AG04450 (cell line): ENCODE results near the gene SLC27A5. TPM values are rescaled to one million over a fixed set of nuclear protein-coding genes. Genes with fewer than 3 reads are reported as not detected.

Experiments used
- CTCF ChIA-PET: fragments of 300-600, 350-600 bp; formaldehyde crosslinking; extraction: SDS; loops from one replicate; lab custom pipeline; 2022; ENCODE audit warnings: antibody characterized with exemption, inconsistent platforms; lab: Charles Lee
- POLR2A ChIA-PET: fragments of 350-600 bp; formaldehyde crosslinking; extraction: SDS; loops from one replicate; lab custom pipeline; 2021; ENCODE audit warnings: antibody characterized with exemption, inconsistent platforms; lab: Yijun Ruan, JAX
- DNase-seq: peaks from one replicate; pipeline ENCODE4 v3.0.0-alpha.2; 2011; ENCODE audit warnings: low read depth, low spot score
- H3K27ac ChIP-seq: one replicate; pipeline ENCODE4 v1.5.1; 2012; ENCODE audit warnings: low read depth, low read length, control low read depth
- H3K27me3 ChIP-seq: one replicate; pipeline ENCODE4 v1.6.0; 2012; ENCODE audit warnings: low read length; ENCODE audit not compliant: control insufficient read depth, insufficient read depth
- H3K4me3 ChIP-seq: 2 replicates; pipeline ENCODE4 v1.5.1; 2011; ENCODE audit warnings: mild to moderate bottlenecking, low read depth, low read length, control low read depth
- H3K9me3 ChIP-seq: 2 replicates; pipeline ENCODE4 v1.5.1; 2012; ENCODE audit warnings: low read length; ENCODE audit not compliant: control insufficient read depth, insufficient read depth
- polyA plus RNA-seq: library from polyadenylated mRNA; depleted of rRNA; stranded (reverse); fragments of >200 nt; gene quantifications from 2 replicates; pipeline ENCODE4 v1.2.3, GENCODE V29; 2011
- TF ChIP-seq, protein P1 (sequence below): IDR thresholded peaks from 2 replicates; pipeline ENCODE4 v1.5.1; 2011; ENCODE audit warnings: low read depth, low read length, control low read depth, inconsistent platforms

The SLC27A5 gene
- polyA plus RNA-seq, 1 experiment, result 7.4 TPM

DNA sequence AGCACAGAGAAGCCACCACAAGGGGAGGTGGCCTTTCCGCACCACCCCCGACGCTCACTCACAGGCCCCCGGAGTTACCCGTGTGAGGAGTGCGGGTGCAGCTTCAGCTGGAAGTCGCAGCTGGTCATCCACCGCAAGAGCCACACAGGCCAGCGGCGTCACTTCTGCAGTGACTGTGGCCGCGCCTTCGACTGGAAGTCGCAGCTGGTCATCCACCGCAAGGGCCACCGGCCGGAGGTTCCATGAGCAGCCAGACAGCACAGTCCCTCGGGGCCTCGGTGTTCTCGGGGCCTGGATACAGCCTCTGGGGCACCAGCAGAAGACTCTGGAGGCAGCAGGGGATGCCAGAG, 31.3 kb downstream of the SLC27A5 start:
- H3K9me3 ChIP-seq, result no peaks in the 10 kb centered on the region
- H3K27me3 ChIP-seq, result no peaks in the 10 kb centered on the region
- DNase-seq, result no peak
- TF ChIP-seq, protein P1, sequence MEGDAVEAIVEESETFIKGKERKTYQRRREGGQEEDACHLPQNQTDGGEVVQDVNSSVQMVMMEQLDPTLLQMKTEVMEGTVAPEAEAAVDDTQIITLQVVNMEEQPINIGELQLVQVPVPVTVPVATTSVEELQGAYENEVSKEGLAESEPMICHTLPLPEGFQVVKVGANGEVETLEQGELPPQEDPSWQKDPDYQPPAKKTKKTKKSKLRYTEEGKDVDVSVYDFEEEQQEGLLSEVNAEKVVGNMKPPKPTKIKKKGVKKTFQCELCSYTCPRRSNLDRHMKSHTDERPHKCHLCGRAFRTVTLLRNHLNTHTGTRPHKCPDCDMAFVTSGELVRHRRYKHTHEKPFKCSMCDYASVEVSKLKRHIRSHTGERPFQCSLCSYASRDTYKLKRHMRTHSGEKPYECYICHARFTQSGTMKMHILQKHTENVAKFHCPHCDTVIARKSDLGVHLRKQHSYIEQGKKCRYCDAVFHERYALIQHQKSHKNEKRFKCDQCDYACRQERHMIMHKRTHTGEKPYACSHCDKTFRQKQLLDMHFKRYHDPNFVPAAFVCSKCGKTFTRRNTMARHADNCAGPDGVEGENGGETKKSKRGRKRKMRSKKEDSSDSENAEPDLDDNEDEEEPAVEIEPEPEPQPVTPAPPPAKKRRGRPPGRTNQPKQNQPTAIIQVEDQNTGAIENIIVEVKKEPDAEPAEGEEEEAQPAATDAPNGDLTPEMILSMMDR, result no peak
- ChIA-PET POLR2A (no interaction called here), CTCF (no interaction called here)
- H3K27ac ChIP-seq, result no peak overlapping the region
- H3K4me3 ChIP-seq, result no peak overlapping the region

DNA sequence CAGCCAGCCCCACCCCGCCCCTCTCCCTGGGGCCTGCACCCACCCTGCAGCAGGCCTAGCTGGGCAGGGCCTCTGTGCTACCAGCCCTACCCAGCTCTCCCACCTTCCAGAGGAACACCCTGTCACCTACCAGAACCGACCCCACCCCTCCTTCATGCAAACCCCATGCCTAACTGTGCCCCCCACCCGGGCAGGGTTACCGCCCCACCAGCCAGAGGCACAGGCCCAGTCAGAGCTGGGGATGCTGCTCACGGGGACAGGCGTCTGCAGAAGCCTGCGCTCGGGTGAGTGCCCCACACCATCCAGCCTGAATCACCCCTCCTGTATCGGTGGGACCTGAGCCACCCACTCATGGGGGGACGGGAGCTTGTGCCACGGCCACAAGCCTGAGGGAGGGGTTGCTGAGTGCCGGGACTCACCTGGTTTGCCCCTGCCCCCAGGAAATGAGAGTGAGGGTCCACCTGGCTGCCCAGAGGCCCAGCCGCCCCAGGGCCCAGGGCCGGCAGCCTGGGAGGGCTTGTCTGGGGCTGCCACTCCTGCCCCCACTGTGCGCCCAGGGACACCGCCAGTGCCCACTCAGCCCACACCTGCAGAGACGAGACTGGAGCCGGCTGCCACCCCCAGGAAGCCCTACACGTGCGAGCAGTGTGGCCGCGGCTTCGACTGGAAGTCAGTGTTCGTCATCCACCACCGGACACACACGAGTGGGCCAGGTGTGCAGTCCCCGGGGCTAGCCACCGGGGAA, 31.9 kb downstream of the SLC27A5 start:
- ChIA-PET POLR2A (no interaction called here), CTCF (no interaction called here)
- H3K9me3 ChIP-seq, result no peaks in the 10 kb centered on the region
- H3K27me3 ChIP-seq, result no peaks in the 10 kb centered on the region
- TF ChIP-seq, protein P1, result no peak
- no peak overlapping the region for H3K27ac ChIP-seq
- no peak overlapping the region for H3K4me3 ChIP-seq
- no peak for DNase-seq

DNA sequence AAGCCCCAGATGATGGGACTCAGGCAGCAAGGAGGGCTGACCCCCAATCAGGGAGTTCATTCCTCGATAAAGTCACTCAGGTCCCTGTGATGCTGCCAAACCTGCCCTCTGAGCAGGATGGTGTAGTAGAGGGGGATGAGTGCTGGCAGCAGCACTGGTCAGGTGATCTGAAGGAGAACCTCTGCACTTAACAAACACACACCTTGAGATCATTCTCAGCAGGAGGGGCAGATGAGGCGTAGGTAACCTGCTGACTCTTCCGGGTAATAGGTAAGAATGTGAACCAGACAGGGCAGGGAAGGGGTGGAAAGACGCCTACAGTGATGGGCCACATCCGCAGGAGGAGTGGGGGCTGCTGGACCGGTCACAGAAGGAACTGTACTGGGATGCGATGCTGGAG, 32.5 kb downstream of the SLC27A5 start:
- H3K9me3 ChIP-seq, result no peaks in the 10 kb centered on the region
- no peak overlapping the region for H3K27ac ChIP-seq
- TF ChIP-seq, protein P1, result no peak
- CTCF ChIA-PET, result no interaction called here
- DNase-seq, result no peak
- no peak overlapping the region for H3K4me3 ChIP-seq
- no peaks in the 10 kb centered on the region for H3K27me3 ChIP-seq
- POLR2A ChIA-PET, result no interaction called here

DNA sequence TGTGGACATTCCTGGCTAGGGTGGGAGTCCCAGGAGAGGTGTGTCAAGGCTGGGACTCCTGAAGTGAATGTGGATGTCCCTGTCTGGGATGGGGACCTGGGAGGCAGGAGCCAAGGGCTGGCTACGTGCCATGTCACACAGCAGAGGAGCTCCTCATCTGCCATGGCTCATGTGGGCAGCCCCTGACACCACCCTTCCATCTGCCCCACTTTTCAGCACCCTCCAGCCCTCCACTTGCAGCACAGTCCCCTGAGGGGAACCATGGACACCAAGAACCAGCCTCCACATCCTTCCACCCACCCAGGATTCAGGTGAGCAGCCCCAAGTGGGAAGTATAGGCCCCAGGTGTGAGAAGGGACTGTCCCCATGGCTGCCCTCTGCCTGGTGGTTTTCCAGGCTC, 33.9 kb downstream of the SLC27A5 start:
- DNase-seq, result no peak
- no peaks in the 10 kb centered on the region for H3K27me3 ChIP-seq
- no peak overlapping the region for H3K27ac ChIP-seq
- POLR2A ChIA-PET, result no interaction called here
- H3K4me3 ChIP-seq, result no peak overlapping the region
- CTCF ChIA-PET, result no interaction called here
- no peaks in the 10 kb centered on the region for H3K9me3 ChIP-seq
- TF ChIP-seq, protein P1, result no peak

DNA sequence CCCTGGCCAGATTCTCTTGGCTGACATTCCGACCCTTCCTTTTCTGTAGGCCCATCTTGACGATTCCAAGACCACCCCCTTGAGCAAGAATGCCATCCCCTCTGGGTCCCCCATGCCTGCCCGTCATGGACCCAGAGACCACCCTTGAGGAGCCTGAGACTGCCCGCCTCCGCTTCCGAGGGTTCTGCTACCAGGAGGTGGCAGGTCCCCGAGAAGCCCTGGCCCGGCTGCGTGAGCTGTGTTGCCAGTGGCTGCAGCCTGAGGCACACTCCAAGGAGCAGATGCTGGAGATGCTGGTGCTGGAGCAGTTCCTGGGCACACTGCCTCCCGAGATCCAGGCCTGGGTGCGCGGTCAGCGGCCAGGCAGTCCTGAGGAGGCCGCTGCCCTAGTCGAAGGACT, 34.7 kb downstream of the SLC27A5 start:
- Histone ChIP-seq H3K27ac (no peak overlapping the region), H3K27me3 (no peaks in the 10 kb centered on the region), H3K4me3 (no peak overlapping the region; the same call in 1 of the 2 replicates), H3K9me3 (no peaks in the 10 kb centered on the region)
- ChIA-PET POLR2A (no interaction called here), CTCF (no interaction called here)
- no peak for DNase-seq
- TF ChIP-seq, protein P1, result no peak
